SKM-1 (cell line): ENCODE measurements around the gene FAM20C.

Experiments
- DNase-seq: peaks from one replicate; lab custom pipeline; 2025; ENCODE audit not compliant: unreplicated experiment; lab: John Stamatoyannopoulos, UW

The FAM20C gene

GRCh38 chr7:191981-192649, at the start of gene FAM20C:
TSS of gene FAM20C (plus strand) at chr7:192571. CDS start at chr7:193200, 629 bp downstream.
- DNase-seq, result peak; percentile 31

- DNase-seq, result no peak
These were observed 49.1 kb upstream of the FAM20C start for GRCh38 chr7:143145-143751.

GRCh38 chr7:143811-144453, 48.4 kb upstream of the FAM20C start:
- no peak for DNase-seq

- no peak for DNase-seq
These were observed 47.9 kb upstream of the FAM20C start for GRCh38 chr7:144454-144826.

- DNase-seq, result no peak
These were observed 46.5 kb upstream of the FAM20C start for GRCh38 chr7:145863-146262.

- no peak for DNase-seq
These were observed 43.8 kb upstream of the FAM20C start for GRCh38 chr7:148543-148931.

- DNase-seq, result peak; percentile 99
These were observed 43.2 kb upstream of the FAM20C start for GRCh38 chr7:148932-149790.

GRCh38 chr7:149791-150636, 42.4 kb upstream of the FAM20C start:
- DNase-seq, result no peak

GRCh38 chr7:150811-151221, 41.6 kb upstream of the FAM20C start:
- peak; percentile 50 for DNase-seq

GRCh38 chr7:151346-152050, 40.9 kb upstream of the FAM20C start:
- DNase-seq, result no peak

GRCh38 chr7:152702-153391, 39.5 kb upstream of the FAM20C start:
- no peak for DNase-seq

GRCh38 chr7:153604-154003, 38.8 kb upstream of the FAM20C start:
- DNase-seq, result no peak

GRCh38 chr7:154096-154799, 38.1 kb upstream of the FAM20C start:
- DNase-seq, result no peak

- DNase-seq, result no peak
These were observed 36.9 kb upstream of the FAM20C start for GRCh38 chr7:155469-155900.

- no peak for DNase-seq
These were observed 36.0 kb upstream of the FAM20C start for GRCh38 chr7:156111-157007.

GRCh38 chr7:157008-157310, 35.4 kb upstream of the FAM20C start:
- no peak for DNase-seq

- no peak for DNase-seq
These were observed 34.4 kb upstream of the FAM20C start for GRCh38 chr7:157771-158625.
